HEK293 (cell line): Measurements from ENCODE around the gene EXD3.

Experiments used
- KLF16 ChIP-seq: fragments of 450-650 bp; formaldehyde crosslinking; IDR thresholded peaks from 2 replicates; pipeline ENCODE4 v1.5.1; 2017; ENCODE audit warnings: missing biosample characterization, missing genetic modification characterization
- YY1 ChIP-seq: fragments of 450-650 bp; formaldehyde crosslinking; IDR thresholded peaks from 2 replicates; pipeline ENCODE4 v1.5.1; 2018; ENCODE audit warnings: missing biosample characterization, missing genetic modification characterization
- ZBTB48 ChIP-seq: fragments of 450-650 bp; formaldehyde crosslinking; IDR thresholded peaks from 2 replicates; pipeline ENCODE4 v1.5.1; 2016; ENCODE audit warnings: missing biosample characterization, missing genetic modification characterization
- ZNF335 ChIP-seq: fragments of 450-650 bp; formaldehyde crosslinking; conservative IDR thresholded peaks from 2 replicates; pipeline ENCODE4 v1.5.1; 2016; ENCODE audit warnings: missing biosample characterization, missing genetic modification characterization

- TF ChIP-seq ZNF335: no peak
- no peak for TF ChIP-seq YY1 (tag by site-specific recombination)
- no peak for TF ChIP-seq ZBTB48 (tag by site-specific recombination)
- no peak for TF ChIP-seq KLF16 (tag by site-specific recombination)
Measured at GRCh38 chr9:137276473-137277328, 146.3 kb downstream of the EXD3 start.
